Lung microvascular endothelial cell (primary cell): Measurements from ENCODE around the gene PHF20. TPM values are rescaled to one million over a fixed set of nuclear protein-coding genes. Genes with fewer than 3 reads are reported as not detected.
"Not testable (repeated sequence)": the region's sequence is repeated elsewhere in the genome, so short reads cannot be mapped to it uniquely, and the experiment has no call there.

Experiments
- DNase-seq, 2 donors: peaks; one replicate each; pipeline versions ENCODE4 v3.0.0 to v3.0.0-alpha.2; 2010; ENCODE audit warnings: low read depth in 2 of 2
- total RNA-seq: library from RNA; depleted of rRNA; stranded (reverse); fragments of >200 nt; gene quantifications from 2 replicates; pipeline ENCODE4 v1.2.1, GENCODE V29; 2014

PHF20 gene
- total RNA-seq, 1 donor from 2014 or later, result 20.6 TPM

DNA sequence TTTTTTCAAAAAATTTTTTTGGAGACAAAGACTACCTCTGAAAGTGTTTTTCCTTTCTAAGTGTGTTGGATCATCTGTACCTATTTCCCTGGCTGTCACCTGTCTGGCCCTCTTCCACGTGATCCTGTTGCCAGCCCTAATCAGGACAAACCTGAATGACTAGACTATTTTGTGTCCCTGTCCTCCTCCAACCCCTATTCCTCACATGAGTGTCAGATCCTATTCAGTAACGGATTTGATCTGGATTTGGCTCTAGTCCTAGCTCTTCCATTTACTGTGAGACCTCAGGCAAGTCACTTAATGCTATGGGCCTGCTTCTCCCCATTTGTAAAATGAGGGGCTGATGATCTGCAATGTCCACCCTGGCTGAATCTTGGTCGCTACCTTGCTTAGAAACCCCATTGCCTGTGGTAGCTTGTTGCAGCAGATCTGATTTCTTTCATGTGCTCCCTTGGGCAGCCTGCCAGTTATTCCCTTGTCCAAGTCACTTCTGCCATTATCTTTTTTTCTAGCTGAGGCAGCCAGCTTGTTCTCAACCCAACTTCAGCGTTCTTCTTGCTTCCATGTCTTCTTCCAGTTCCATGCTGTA lies 4.8 kb downstream of the PHF20 start:
- DNase-seq, result peak; percentile 35 to 47

DNA sequence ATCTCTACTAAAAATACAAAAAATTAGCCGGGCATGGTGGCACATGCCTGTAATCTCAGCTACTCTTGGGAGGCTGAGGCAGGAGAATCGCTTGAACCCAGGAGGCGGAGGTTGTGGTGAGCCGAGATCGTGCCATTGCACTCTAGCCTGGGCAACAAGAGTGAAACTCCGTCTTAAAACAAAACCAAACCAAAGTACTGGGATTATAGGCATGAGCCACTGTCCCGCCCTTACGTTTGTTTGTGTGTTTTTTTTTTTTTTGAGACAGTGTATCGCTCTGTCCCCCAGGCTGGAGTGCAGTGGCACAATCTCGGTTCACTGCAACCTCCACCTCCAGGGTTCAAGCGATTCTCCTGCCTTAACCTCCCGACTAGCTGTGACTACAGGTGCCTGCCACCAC lies 12.0 kb downstream of the PHF20 start:
- not testable (repeated sequence) for DNase-seq

DNA sequence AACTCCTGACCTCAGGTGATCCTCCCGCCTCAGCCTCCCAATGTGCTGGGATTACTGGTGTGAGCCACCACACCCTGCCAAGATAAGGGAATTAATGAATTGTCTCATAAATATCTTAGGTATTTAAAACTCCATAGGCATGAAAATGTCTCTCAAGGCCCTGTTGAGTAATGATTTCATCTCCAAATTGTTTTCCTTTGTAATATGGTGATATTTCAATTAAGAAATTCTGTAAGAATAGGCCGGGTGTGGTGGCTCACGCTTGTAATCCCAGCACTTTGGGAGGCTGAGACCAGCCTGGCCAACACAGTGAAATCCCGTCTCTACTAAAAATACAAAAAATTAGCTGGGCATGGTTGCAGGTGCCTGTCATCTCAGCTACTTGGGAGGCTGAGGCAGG lies 13.7 kb downstream of the PHF20 start:
- DNase-seq, result not testable (repeated sequence)

DNA sequence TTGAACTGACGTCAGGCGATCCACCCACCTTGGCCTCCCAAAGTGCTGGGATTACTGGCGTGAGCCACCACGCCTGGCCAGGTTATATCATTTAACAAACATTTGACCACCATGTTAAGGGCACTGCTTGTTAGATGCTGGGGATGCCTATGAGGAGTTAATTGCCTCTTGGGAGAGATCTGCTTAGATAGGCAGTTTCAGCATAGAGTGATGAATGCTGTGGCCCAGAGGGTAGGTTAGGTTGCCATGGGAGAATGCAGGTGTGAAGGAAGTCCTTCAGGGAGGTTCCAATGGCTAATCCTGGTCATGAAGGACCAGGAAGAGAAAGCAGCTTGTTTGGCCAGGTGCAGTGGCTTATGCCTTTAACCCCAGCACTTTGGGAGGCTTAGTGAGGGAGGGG lies 17.0 kb downstream of the PHF20 start:
- no peak for DNase-seq

DNA sequence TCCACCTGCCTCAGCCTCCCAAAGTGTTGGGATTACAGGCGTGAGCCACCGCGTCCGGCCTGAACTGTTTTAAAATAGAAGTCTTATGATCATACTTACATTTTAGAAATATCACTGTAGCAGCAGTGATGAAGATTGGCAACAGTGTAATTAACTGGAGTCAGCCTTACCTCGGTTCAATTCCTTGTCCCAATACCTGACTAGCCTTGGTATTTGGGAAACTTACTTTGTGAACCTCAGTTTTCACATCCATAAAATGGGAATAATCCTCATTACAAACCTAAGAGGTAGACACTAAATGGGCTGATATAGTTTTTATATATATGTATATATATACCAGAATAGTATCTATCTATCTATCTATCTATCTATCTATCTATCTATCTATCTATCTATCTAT lies 19.3 kb downstream of the PHF20 start:
- no peak for DNase-seq

DNA sequence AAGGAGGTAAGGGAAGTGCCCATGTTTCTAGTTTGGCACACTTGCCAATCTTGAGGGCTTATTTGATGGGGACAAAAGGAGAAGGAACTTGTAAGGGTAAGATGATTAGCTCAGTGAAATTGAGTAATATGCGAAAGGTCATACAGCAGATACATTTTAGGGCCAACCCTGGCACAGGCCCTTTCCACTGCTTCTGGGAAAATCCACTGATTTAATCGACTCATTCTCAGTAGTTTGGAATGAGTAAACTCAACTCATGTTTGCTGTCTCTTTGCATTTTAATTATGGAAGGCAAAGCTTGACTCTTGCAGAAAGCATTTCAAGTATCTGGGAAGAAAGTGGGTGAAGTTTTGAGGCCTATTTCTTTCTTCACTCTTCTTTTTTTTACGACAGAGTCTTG lies 20.0 kb downstream of the PHF20 start:
- DNase-seq, result no peak

DNA sequence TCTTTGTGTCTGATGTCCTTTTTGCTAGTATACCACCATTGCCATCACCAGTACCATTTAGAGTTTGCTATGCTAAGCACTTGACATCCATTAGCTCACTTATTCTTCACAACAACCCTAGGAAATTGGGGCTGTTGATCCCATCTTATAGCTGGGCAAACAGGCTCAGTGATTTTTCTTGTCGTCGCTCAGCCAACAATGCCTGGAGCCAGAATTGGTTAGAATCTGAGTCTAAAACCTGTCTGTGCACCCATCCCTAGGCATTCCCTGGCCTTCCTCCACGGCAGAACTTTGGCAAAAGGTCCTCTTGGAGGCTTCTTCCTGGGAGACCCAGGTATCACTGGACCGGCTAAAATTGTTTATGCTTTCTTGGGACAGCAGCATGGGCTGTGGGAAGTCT lies 20.9 kb downstream of the PHF20 start:
- no peak for DNase-seq

DNA sequence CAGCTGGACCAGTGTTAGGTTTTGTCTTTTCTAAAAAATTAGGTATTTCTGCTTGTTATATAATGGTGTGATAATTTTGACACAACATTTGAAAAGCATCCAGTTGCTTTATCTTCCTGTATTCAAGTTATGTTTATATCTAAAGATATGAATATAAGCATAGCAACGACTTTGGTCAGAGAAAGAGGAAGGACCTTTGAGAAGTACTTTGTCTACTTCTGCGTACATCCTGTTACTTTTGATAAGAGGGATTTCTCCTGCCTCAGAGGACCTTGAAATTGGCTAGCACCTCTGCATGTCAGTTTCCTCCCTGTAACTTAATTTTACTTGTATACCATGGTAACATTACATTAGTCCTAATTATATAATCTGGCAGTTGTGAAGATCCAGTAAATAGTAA lies 24.8 kb downstream of the PHF20 start:
- peak in 1 of 2 donors; percentile 60 for DNase-seq

DNA sequence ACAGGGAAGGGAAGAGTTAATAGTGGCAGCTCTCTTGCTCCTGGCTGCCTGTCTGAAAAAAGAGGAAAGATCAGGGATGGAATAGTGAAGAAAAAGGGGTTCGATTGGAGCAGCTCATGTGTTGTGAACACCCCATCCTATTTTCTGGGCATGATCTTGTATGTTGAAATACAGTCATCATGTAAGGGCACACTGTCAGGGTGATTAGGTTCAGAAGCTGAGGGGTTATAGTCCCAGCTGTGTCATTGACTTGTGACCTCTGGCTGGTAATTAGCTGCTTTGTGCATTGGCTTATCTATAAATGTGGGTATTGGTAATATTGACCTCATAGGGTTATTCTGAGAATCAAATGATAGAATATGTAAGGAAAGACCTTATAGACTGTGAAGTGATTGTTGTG lies 30.1 kb downstream of the PHF20 start:
- no peak for DNase-seq

DNA sequence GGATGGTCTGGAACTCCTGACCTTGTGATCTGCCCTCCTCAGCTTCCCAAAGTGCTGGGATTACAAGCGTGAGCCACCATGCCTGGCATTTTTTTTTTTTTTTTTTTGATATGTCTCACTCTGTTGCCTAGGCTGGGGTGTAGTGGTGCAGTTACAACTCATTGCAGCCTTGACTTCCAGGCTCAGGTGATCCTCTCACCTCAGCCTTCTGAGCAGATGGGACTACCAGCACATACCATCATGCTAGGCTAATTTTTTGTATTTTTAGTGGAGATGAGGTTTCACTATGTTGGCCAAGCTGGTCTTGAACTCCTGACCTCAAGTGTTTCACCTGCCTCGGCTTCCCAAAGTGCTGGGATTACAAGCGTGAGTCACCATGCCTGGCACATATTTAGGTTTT lies 34.3 kb downstream of the PHF20 start:
- DNase-seq, result no peak

DNA sequence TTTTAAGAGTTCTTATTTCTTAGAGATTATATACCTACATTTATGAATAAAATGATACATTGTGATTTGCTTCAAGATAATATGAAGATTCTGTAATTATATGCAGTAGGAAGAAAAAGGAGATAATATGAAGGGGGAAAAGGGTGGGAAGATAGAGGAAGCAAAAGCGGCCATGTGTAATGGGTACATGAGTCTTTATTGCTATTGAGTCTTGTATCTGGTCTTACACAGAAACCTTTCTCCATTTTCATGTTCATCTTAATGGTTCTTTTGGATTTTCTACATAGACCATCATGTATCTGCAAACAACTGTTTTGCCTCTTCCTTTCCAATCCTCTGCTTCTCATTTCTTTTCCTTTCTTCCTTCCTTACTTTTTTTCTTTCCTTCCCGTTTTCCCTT lies 36.1 kb downstream of the PHF20 start:
- DNase-seq, result no peak

DNA sequence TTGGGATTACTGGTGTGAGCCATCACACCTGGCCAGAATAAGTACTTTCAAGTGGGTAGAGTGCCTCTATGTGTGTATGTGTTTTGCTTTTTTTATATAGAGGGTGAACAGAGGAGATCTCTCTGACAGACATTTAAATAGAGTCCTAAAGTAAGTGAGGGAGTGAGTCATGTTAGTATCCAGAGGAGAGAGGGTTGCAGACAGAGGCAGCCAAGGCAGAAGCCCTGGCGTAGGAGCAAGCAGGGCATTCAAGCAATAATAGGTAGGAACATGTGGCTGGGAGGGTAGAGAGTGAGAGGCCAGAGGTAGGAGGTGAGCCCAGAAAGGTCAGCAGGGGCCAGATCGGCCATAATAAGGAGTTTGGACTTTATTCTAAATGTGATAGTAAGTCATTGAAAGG lies 48.9 kb downstream of the PHF20 start:
- peak in 1 of 2 donors; percentile 25 for DNase-seq

DNA sequence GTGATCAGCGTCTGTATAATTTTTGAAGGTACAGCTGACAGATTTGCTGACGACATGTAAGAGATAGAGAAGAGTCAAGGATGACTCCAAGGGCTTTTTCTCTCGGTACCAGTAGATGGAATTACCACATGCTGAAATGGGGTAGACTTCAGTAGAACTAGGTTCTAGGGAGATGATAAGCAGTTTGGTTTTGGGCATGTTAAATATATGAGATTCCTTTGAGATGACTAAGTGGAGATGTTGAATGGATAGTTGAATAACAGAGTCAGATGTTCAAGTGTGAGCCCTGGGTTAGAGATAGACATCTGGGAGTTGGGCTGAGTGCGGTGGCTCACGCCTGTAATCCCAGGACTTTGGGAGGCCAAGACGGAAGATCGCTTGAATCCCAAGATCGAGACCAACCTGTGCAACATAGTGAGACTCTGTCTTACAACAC lies 50.0 kb downstream of the PHF20 start:
- peak in 1 of 2 donors; percentile 45 for DNase-seq

DNA sequence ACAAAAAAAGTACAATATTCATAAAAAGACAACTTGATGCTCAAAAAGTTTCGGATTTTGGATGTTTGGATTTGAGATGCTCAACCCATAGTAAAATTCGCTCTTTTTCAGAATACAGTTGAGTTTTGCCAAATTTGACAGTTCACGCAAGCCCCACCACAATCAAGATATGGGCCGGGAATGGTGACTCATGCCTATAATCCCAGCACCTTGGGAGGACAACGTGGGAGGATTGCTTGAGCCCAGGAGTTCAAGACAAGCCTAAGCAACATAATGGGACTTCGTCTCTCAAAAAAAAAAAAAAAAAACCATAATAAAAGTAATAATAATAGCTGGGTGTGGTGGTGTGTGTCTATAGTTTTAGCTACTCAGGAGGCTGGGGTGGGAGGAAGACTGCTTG lies 51.3 kb downstream of the PHF20 start:
- no peak for DNase-seq

DNA sequence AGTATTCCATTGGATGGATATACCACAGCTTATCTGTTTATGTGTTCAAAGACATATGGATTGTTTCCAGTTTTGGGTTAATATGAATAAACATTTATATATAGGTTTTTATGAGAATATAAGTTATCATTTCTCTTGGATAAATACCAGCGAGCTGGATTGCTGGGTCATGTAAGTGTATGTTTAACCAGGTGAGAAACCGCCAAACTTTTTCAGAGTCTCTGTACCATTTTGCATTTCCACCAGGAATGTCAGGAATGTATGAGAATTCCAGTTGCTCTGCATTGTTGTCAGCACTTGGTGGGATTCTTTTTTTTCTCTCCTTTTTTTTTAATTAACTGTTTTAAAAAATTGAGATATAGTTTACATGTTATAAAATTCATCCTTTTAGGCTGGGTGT lies 52.1 kb downstream of the PHF20 start:
- peak in 1 of 2 donors; percentile 23 for DNase-seq

DNA sequence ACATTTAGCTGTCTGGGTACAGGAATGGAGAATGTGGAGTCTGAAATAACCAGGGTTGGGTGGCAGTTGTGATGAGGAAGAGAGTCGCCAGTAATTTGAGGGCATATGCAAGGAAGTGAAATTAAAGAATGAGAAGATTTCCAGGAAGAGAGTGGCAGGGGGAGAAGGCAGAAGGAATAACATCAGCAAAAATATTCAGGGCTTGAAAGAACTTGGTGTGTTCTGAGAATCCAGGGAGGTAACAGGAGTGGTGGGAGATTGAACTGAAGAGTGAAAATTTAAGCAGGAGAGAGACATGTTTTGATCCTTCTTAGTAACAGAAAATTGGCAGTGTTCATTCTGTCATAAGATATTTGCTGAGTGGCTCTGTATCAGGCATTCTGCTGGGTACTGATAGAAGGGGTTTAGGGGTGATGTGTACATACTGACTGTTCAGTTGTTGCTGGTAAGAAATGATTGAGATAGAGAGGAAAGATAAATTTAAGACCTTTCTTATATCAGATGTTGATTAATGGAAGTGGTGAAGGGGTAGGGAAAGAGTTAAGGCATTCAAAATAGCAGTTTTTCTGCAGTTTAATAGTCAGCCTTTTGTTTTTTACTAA lies 54.7 kb downstream of the PHF20 start:
- no peak for DNase-seq

DNA sequence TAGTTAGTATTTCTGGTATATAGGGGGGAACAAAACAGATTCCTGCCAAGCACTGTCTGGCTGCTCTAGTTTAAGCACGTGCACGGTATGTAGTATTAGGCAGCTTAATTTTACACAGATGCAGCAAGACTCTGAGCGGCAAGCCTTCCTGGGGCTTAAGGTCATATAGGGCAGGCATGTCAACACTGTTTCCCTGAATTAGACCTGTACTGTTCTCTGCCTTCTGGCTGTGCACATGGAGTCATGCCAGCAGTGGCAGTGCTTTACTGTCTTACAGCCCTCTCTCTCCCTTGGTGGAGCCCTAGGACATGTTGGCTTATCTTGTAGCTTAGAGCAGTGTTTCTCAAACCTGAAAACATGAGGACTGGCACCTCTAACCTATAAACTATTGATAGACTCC lies 56.6 kb downstream of the PHF20 start:
- DNase-seq, result peak in 1 of 2 donors; percentile 25

DNA sequence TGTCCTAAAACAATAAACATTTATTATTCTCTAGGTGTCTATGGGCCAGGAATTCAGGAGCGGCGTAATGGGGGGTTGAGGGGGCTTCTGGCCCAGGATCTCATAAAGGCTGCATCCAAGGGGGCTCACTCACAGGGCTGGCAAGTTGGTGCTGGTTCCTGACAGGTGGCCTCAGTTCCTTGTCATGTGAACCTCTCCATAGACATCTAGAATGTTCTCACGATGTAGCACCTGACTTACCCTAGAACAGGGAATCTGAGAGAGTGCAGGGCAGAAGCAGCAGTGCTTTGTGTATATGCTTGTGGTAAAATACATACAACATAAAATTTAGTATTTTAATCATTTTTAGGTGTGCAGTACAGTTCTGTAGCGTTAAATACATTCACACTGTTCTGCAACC lies 57.1 kb downstream of the PHF20 start:
- DNase-seq, result no peak

DNA sequence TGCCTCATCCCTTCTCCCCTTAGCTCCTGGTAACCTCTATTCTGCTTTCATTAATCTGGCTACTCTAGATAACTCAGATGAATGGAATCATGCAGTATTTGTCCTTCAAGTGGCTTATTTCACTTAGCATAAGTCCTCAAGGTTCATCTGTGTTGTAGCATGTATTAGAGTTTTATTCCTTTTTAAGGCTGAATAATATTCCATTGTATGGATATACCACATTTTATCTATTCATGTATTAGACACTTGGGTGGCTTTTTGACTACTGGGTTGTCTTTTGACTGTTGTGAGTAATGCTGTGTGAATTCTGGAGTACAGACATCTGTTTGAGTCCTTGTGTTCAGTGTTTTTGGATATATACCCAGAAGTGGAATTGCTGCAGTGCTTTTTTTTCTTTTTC lies 58.4 kb downstream of the PHF20 start:
- no peak for DNase-seq

DNA sequence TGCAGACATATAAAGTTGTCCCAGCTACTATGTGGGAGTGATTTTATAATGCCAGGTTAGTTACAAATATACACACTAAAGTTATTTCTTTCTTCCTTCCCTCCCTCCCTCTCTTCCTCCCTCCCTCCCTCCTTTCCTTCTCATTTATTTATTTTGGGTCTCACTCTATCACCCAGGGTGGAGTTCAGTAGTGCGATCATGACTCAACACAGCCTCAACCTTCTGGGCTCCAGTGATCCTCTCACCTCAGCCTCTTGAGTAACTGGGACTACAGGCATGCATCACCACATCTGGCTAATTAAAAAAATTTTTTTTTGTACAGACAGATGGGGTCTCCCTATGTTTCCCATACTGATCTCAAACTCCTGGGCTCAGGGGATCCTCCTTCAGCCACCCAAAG lies 59.2 kb downstream of the PHF20 start:
- DNase-seq, result no peak

DNA sequence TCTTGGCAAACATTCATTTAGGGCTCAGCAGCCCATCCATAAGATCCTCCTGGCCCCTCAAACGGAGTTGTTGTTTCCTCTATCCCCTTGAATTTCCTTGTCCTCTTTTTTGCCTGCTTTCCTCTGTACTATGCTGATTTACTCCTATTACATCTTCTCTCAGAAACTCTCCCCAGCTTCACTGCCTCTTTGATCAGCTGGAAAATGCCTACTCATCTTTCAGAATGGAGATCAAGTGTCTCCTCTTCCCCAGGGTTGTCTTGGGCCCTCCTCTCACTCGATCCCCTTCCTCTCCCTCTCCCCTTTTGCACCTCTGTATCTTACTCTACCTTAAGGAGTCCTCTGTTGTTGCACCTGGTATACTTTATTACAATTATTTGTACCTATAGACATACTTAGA lies 60.2 kb downstream of the PHF20 start:
- DNase-seq, result no peak

DNA sequence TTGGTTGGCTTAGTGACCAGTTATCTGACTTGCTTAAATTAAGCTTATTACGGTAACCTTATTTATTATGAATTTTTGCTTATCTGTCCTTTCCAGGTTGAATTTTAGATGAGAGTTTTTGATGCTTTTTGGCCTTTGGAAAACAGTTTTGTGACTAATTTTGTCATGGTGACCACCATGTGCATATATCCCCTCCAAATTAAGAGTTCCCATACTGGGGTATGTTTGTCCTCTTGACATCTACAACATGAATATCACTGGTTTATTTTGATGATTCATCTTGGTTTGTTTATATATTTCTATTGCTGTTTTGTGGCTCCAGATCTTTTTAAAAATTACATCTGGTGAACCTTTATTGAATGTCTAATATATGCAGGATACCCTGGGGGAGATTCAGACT lies 61.4 kb downstream of the PHF20 start:
- no peak for DNase-seq

DNA sequence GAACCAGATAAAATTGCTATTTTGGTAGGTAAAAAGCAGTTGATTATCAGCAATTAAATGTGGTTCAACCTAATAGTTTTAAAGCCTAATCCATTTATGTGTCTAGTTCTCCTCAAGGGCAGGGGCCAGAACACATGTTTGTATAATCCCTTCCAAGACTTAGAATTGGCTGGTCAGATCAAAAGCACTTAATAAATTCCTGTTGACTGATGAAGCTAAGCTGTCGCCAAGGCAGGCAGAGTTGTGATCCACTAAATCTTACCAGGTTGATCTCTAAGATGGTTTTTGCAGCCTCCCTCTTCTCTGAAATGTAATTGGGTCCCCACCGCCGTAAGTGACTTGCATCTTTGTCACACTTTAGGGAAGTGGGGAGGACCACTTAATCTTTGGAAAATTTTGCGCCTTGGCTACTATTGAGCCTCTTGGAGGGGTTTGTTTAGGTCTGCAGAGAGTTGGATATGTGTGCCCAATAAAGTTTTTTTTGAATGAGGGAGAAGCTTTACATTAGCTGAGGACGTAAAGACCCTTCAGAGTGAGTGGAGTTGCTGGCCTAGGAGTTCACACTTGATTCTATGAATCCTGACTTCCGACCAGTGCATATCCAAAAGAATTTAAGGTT lies 65.9 kb downstream of the PHF20 start:
- DNase-seq, result no peak
